Activated CD8-positive, alpha-beta T cell treated with anti-CD3 and anti-CD28 coated beads for 36 hours (primary cell): ENCODE measurements around the gene CSF1R. TPM values are rescaled to one million over a fixed set of nuclear protein-coding genes. Genes with fewer than 3 reads are reported as not detected.

ENCODE experiments used
- ATAC-seq: fragments of 200-7000 bp; cut with Tn5 transposase; one replicate; pipeline ENCODE4 v1.10.0; 2021; ENCODE audit warnings: mild to moderate bottlenecking, moderate library complexity
- CTCF ChIA-PET: fragments of 350-600 bp; sonication (Branson Sonifier 250); formaldehyde crosslinking; loops from one replicate; lab custom pipeline; 2021; ENCODE audit warnings: antibody characterized with exemption; lab: Charles Lee
- POLR2A ChIA-PET: fragments of 350-600 bp; sonication (Branson Sonifier 250); formaldehyde crosslinking; loops from one replicate; lab custom pipeline; 2021; ENCODE audit warnings: antibody characterized with exemption; lab: Charles Lee
- DNase-seq: peaks from one replicate; pipeline ENCODE4 v3.0.0-alpha.2; 2020
- H3K27ac Mint-ChIP-seq: one replicate; pipeline ENCODE4 v1.8.0; 2021; ENCODE audit warnings: mild to moderate bottlenecking, mixed read lengths
- H3K27me3 Mint-ChIP-seq: one replicate; pipeline ENCODE4 v1.8.0; 2021; ENCODE audit warnings: mixed read lengths
- H3K36me3 Mint-ChIP-seq: one replicate; pipeline ENCODE4 v1.8.0; 2021; ENCODE audit warnings: low read depth, mixed read lengths
- H3K4me1 Mint-ChIP-seq: one replicate; pipeline ENCODE4 v1.8.0; 2021; ENCODE audit warnings: low read depth, mixed read lengths
- H3K4me3 Mint-ChIP-seq: one replicate; pipeline ENCODE4 v1.8.0; 2021; ENCODE audit warnings: mild to moderate bottlenecking, moderate library complexity, mixed read lengths
- H3K9me3 Mint-ChIP-seq: one replicate; pipeline ENCODE4 v1.8.0; 2021; ENCODE audit warnings: mixed read lengths
- CTCF ChIP-seq: fragments of 200-600 bp; IDR thresholded peaks from one replicate; pipeline ENCODE4 v1.8.0; 2022; ENCODE audit warnings: antibody characterized with exemption, mild to moderate bottlenecking
- intact Hi-C: fragments of 100-400 bp; cut with micrococcal nuclease; formaldehyde crosslinking; loops from one replicate; pipeline ENCODE4 v1.10.0; 2022
- total RNA-seq, 2 experiments: library from RNA; stranded (reverse); gene quantifications; one replicate each; pipeline ENCODE4 v1.2.3, GENCODE V29; 2021

CSF1R gene
- total RNA-seq, 2 experiments from 2014 or later, result not detected

- Mint-ChIP-seq H3K27ac (no peak overlapping the region), H3K27me3 (peaks cover 3% of the 10 kb centered on the region), H3K36me3 (no peaks in the 10 kb centered on the region), H3K4me1 (no peaks in the 10 kb centered on the region), H3K9me3 (no peaks in the 10 kb centered on the region), H3K4me3 (no peak overlapping the region)
- intact Hi-C loops, result no loop called here
- no peak for TF ChIP-seq CTCF
- POLR2A ChIA-PET, result no interaction called here
- DNase-seq, result no peak
- CTCF ChIA-PET, result no interaction called here
- no peak for ATAC-seq
These were observed 24.8 kb upstream of the CSF1R start for GRCh38 chr5:150111122-150111521.

GRCh38 chr5:150109921-150110320 lies 23.6 kb upstream of the CSF1R start:
- intact Hi-C loops, result no loop called here
- Mint-ChIP-seq H3K27me3 (peaks cover 3% of the 10 kb centered on the region), H3K9me3 (no peaks in the 10 kb centered on the region), H3K27ac (no peak overlapping the region), H3K4me1 (no peaks in the 10 kb centered on the region), H3K36me3 (no peaks in the 10 kb centered on the region), H3K4me3 (no peak overlapping the region)
- ATAC-seq (no peak), DNase-seq (no peak)
- POLR2A ChIA-PET, result no interaction called here
- no peak for TF ChIP-seq CTCF
- CTCF ChIA-PET, result no interaction called here

GRCh38 chr5:150108711-150109514 lies 22.6 kb upstream of the CSF1R start:
- peaks cover 3% of the 10 kb centered on the region for H3K27me3 Mint-ChIP-seq
- ChIA-PET POLR2A (no interaction called here), CTCF (no interaction called here)
- no peak overlapping the region for H3K27ac Mint-ChIP-seq
- intact Hi-C loops, result no loop called here
- no peaks in the 10 kb centered on the region for H3K36me3 Mint-ChIP-seq
- ATAC-seq (no peak), DNase-seq (no peak)
- no peak for TF ChIP-seq CTCF
- H3K9me3 Mint-ChIP-seq, result no peaks in the 10 kb centered on the region
- H3K4me3 Mint-ChIP-seq, result no peak overlapping the region
- no peaks in the 10 kb centered on the region for H3K4me1 Mint-ChIP-seq

GRCh38 chr5:150107909-150108447 lies 21.6 kb upstream of the CSF1R start:
- no peaks in the 10 kb centered on the region for H3K4me1 Mint-ChIP-seq
- H3K27me3 Mint-ChIP-seq, result peaks cover 1% of the 10 kb centered on the region
- POLR2A ChIA-PET, result no interaction called here
- CTCF ChIA-PET, result no interaction called here
- no peak overlapping the region for H3K27ac Mint-ChIP-seq
- ATAC-seq (no peak), DNase-seq (no peak)
- TF ChIP-seq CTCF, result no peak
- intact Hi-C loops, result no loop called here
- H3K4me3 Mint-ChIP-seq, result no peak overlapping the region
- H3K36me3 Mint-ChIP-seq, result no peaks in the 10 kb centered on the region
- no peaks in the 10 kb centered on the region for H3K9me3 Mint-ChIP-seq

- Mint-ChIP-seq H3K4me3 (no peak overlapping the region), H3K27ac (no peak overlapping the region), H3K9me3 (no peaks in the 10 kb centered on the region), H3K36me3 (no peaks in the 10 kb centered on the region), H3K27me3 (no peaks in the 10 kb centered on the region), H3K4me1 (no peaks in the 10 kb centered on the region)
- intact Hi-C loops, result no loop called here
- no peak for ATAC-seq
- ChIA-PET POLR2A (no interaction called here), CTCF (no interaction called here)
- no peak for TF ChIP-seq CTCF
- DNase-seq, result no peak
These were observed 20.5 kb upstream of the CSF1R start for GRCh38 chr5:150106674-150107426.
